ENCODE data around the gene LAMA3. TPM values are rescaled to one million over a fixed set of nuclear protein-coding genes. Genes with fewer than 3 reads are reported as not detected.

Gene LAMA3
- total RNA-seq, 1 experiment from 2014 or later = 5.6 TPM

GRCh38 chr18:23835506-23835905 lies 146.3 kb downstream of the LAMA3 start:
- POLR2A ChIA-PET = no interaction called here
- Histone ChIP-seq H3K9me3 (ENCODE audit: control insufficient read depth in 1 of 2, insufficient read depth in 1 of 2, low read depth in 1 of 2, low read length in 2 of 2) (no peaks in the 10 kb centered on the region), H3K27me3 (ENCODE audit: insufficient read depth, low read length) (no peaks in the 10 kb centered on the region), H3K4me3 (replicated peaks in 1 of 2; ENCODE audit: low read depth in 1 of 2, low read length in 2 of 2) (no peak overlapping the region), H3K4me2 (ENCODE audit: low read length) (no peak overlapping the region), H3K4me1 (ENCODE audit: control insufficient read depth in 1 of 2, insufficient read depth in 2 of 2, low read length in 2 of 2) (no peaks in the 10 kb centered on the region), H3K9me2 (ENCODE audit: insufficient read depth) (no peaks in the 10 kb centered on the region), H3K9ac (ENCODE audit: low read length) (no peak overlapping the region), H3K79me2 (ENCODE audit: insufficient read depth, low read length) (no peaks in the 10 kb centered on the region), H2AFZ (ENCODE audit: low read depth, low read length, poor library complexity, severe bottlenecking) (no peak overlapping the region), H4K20me1 (ENCODE audit: insufficient read depth) (no peaks in the 10 kb centered on the region), H3K36me3 (ENCODE audit: control insufficient read depth in 1 of 2, insufficient read depth in 2 of 2, low read length in 2 of 2) (no peaks in the 10 kb centered on the region), H3K27ac (ENCODE audit: low read depth, low read length) (no peak overlapping the region)
- RAD21 ChIA-PET (ENCODE audit: low non-redundant PET in 1 of 2, low total read pairs in 2 of 2, uncharacterized antibody in 2 of 2, unreplicated experiment in 2 of 2) = no interaction called here
- ATAC-seq = no peak
- no peak for DNase-seq (ENCODE audit: low read depth, low spot score)
- CTCF ChIA-PET = no interaction called here
- TF ChIP-seq POLR2A (IDR thresholded peaks at IDR 0.05; ENCODE audit: borderline replicate concordance, extremely low read depth, insufficient read depth, insufficient read length) (no peak), JUND (IDR thresholded peaks at IDR 0.05) (no peak), MAX (IDR thresholded peaks at IDR 0.05) (no peak), EZH2phosphoT487 (IDR thresholded peaks at IDR 0.05; ENCODE audit: borderline replicate concordance) (no peak), TCF7L2 (IDR thresholded peaks at IDR 0.05; ENCODE audit: borderline replicate concordance, extremely low read depth, insufficient read depth, insufficient read length) (no peak), ZBTB33 (IDR thresholded peaks at IDR 0.05; ENCODE audit: extremely low read depth, insufficient replicate concordance, low read length) (no peak), SP1 (IDR thresholded peaks at IDR 0.05; ENCODE audit: low read depth) (no peak), CTCF (IDR thresholded peaks at IDR 0.05 in 2 of 3, conservative IDR thresholded peaks at IDR 0.05 in 1 of 3; ENCODE audit: borderline replicate concordance in 1 of 3, insufficient read depth in 1 of 3, low read depth in 2 of 3, low read length in 2 of 3) (no peak), RAD21 (IDR thresholded peaks at IDR 0.05; ENCODE audit: low read depth) (no peak), ZFX (IDR thresholded peaks at IDR 0.05) (no peak), CEBPB (IDR thresholded peaks at IDR 0.05; ENCODE audit: low read depth) (no peak), YY1 (IDR thresholded peaks at IDR 0.05; ENCODE audit: extremely low read depth, insufficient replicate concordance, low read depth, low read length) (no peak), FOSL1 (IDR thresholded peaks at IDR 0.05; ENCODE audit: low read depth) (no peak), CBX3 (IDR thresholded peaks at IDR 0.05; ENCODE audit: low read depth) (no peak), SRF (IDR thresholded peaks at IDR 0.05; ENCODE audit: low read depth) (no peak), ZNF274 (IDR thresholded peaks at IDR 0.05; ENCODE audit: low read depth, low read length) (no peak), EGR1 (IDR thresholded peaks at IDR 0.05; ENCODE audit: low read depth) (no peak), POLR2AphosphoS5 (IDR thresholded peaks at IDR 0.05; ENCODE audit: low read depth, low read length) (no peak)
- TF ChIP-seq, protein P1, sequence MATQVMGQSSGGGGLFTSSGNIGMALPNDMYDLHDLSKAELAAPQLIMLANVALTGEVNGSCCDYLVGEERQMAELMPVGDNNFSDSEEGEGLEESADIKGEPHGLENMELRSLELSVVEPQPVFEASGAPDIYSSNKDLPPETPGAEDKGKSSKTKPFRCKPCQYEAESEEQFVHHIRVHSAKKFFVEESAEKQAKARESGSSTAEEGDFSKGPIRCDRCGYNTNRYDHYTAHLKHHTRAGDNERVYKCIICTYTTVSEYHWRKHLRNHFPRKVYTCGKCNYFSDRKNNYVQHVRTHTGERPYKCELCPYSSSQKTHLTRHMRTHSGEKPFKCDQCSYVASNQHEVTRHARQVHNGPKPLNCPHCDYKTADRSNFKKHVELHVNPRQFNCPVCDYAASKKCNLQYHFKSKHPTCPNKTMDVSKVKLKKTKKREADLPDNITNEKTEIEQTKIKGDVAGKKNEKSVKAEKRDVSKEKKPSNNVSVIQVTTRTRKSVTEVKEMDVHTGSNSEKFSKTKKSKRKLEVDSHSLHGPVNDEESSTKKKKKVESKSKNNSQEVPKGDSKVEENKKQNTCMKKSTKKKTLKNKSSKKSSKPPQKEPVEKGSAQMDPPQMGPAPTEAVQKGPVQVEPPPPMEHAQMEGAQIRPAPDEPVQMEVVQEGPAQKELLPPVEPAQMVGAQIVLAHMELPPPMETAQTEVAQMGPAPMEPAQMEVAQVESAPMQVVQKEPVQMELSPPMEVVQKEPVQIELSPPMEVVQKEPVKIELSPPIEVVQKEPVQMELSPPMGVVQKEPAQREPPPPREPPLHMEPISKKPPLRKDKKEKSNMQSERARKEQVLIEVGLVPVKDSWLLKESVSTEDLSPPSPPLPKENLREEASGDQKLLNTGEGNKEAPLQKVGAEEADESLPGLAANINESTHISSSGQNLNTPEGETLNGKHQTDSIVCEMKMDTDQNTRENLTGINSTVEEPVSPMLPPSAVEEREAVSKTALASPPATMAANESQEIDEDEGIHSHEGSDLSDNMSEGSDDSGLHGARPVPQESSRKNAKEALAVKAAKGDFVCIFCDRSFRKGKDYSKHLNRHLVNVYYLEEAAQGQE (IDR thresholded peaks at IDR 0.05; ENCODE audit: low read depth) = no peak
- no TSS peak for BruUV-seq (replicated peaks)
- intact Hi-C loops (cut with micrococcal nuclease) = no loop called here

All from HCT116 (cell line).